Measurements from ENCODE around the gene GRIN2A.

Gene GRIN2A

GRCh38 chr16:10205688-10206087 lies 23.5 kb upstream of the GRIN2A start:
- no peak overlapping the region for H3K4me3 ChIP-seq (ENCODE audit: low read depth, low read length)
- TF ChIP-seq CTCF (IDR thresholded peaks at IDR 0.05; ENCODE audit: low read depth, low read length): no peak

- no peak for TF ChIP-seq CTCF (IDR thresholded peaks at IDR 0.05; ENCODE audit: low read depth, low read length)
- H3K4me3 ChIP-seq (ENCODE audit: low read depth, low read length): no peak overlapping the region
These were observed 20.4 kb upstream of the GRIN2A start for GRCh38 chr16:10202649-10203048.

- no peak overlapping the region for H3K4me3 ChIP-seq (ENCODE audit: low read depth, low read length)
- no peak for TF ChIP-seq CTCF (IDR thresholded peaks at IDR 0.05; ENCODE audit: low read depth, low read length)
These were observed 18.7 kb upstream of the GRIN2A start for GRCh38 chr16:10200637-10201586.

GRCh38 chr16:10196999-10197398 lies 14.8 kb upstream of the GRIN2A start:
- no peak overlapping the region for H3K4me3 ChIP-seq (ENCODE audit: low read depth, low read length)
- TF ChIP-seq CTCF (IDR thresholded peaks at IDR 0.05; ENCODE audit: low read depth, low read length): no peak

- no peak for TF ChIP-seq CTCF (IDR thresholded peaks at IDR 0.05; ENCODE audit: low read depth, low read length)
- H3K4me3 ChIP-seq (ENCODE audit: low read depth, low read length): no peak overlapping the region
These were observed 8.9 kb upstream of the GRIN2A start for GRCh38 chr16:10191096-10191495.

- H3K4me3 ChIP-seq (ENCODE audit: low read depth, low read length): no peak overlapping the region
- no peak for TF ChIP-seq CTCF (IDR thresholded peaks at IDR 0.05; ENCODE audit: low read depth, low read length)
These were observed 7.7 kb upstream of the GRIN2A start for GRCh38 chr16:10189861-10190390.

GRCh38 chr16:10188236-10188635 lies 6.0 kb upstream of the GRIN2A start:
- no peak overlapping the region for H3K4me3 ChIP-seq (ENCODE audit: low read depth, low read length)
- TF ChIP-seq CTCF (IDR thresholded peaks at IDR 0.05; ENCODE audit: low read depth, low read length): no peak
